OCI-LY7 (cell line): Measurements from ENCODE around the gene ZNF827. TPM values are rescaled to one million over a fixed set of nuclear protein-coding genes. Genes with fewer than 3 reads are reported as not detected.

Experiments
- BruUV-seq: library from RNA; stranded (reverse); fragments of 400-500 nt; replicated peaks from 2 replicates; lab custom pipeline; 2021; lab: Mats Ljungman, UMichigan
- CTCF ChIA-PET: fragments of 300-600 bp; sonication (Branson Sonifier 250); formaldehyde crosslinking; loops from one replicate; lab custom pipeline; 2022; ENCODE audit warnings: antibody characterized with exemption; ENCODE audit not compliant: unreplicated experiment; lab: Charles Lee
- POLR2A ChIA-PET: fragments of 300-600 bp; sonication (Branson Sonifier 250); formaldehyde crosslinking; loops from one replicate; lab custom pipeline; 2022; ENCODE audit warnings: antibody characterized with exemption; lab: Charles Lee
- DNase-seq: peaks from one replicate; pipeline ENCODE4 v3.0.0-alpha.2; 2015; ENCODE audit warnings: low spot score
- H2AFZ ChIP-seq: fragments of 200-600 bp; sonication (generic), shearing (Covaris generic); 2 replicates; pipeline ENCODE4 v1.6.1; 2014; ENCODE audit warnings: mild to moderate bottlenecking, antibody characterized with exemption, low read length, moderate library complexity
- H3K27ac ChIP-seq: fragments of 200-600 bp; sonication (generic); 2 replicates; pipeline ENCODE4 v1.5.1; 2014; ENCODE audit warnings: mixed run types, low read depth, mild to moderate bottlenecking, moderate library complexity, low read length, inconsistent platforms; ENCODE audit not compliant: poor library complexity, severe bottlenecking
- H3K36me3 ChIP-seq: fragments of 200-600 bp; sonication (generic); 2 replicates; pipeline ENCODE4 v1.6.1; 2014; ENCODE audit warnings: mild to moderate bottlenecking, antibody characterized with exemption, low read length, moderate library complexity, mixed read lengths; ENCODE audit not compliant: insufficient read depth
- H3K4me1 ChIP-seq: fragments of 200-600 bp; sonication (generic); 2 replicates; pipeline ENCODE4 v1.5.1; 2014; ENCODE audit warnings: mild to moderate bottlenecking, low read length; ENCODE audit not compliant: insufficient read depth, poor library complexity, severe bottlenecking
- H3K4me2 ChIP-seq: fragments of 200-600 bp; sonication (generic); 2 replicates; pipeline ENCODE4 v1.6.1; 2014; ENCODE audit warnings: mild to moderate bottlenecking, low read length
- H3K4me3 ChIP-seq: fragments of 200-600 bp; sonication (generic); 2 replicates; pipeline ENCODE4 v1.5.1; 2014; ENCODE audit warnings: mild to moderate bottlenecking, low read depth, low read length; ENCODE audit not compliant: poor library complexity, severe bottlenecking
- H3K79me2 ChIP-seq: fragments of 200-600 bp; sonication (generic); 2 replicates; pipeline ENCODE4 v1.6.1; 2016; ENCODE audit warnings: low read depth, mild to moderate bottlenecking, low read length, moderate library complexity, mixed read lengths; ENCODE audit not compliant: insufficient read depth
- H3K9me2 ChIP-seq: fragments of 200-600 bp; sonication (generic); 2 replicates; pipeline ENCODE4 v1.6.1; 2016; ENCODE audit warnings: mild to moderate bottlenecking, low read length, mixed read lengths; ENCODE audit not compliant: insufficient read depth
- H3K9me3 ChIP-seq: fragments of 200-600 bp; sonication (generic); 2 replicates; pipeline ENCODE4 v1.6.1; 2014; ENCODE audit warnings: mild to moderate bottlenecking, mixed run types, low read length, mixed read lengths
- H4K20me1 ChIP-seq: fragments of 200-600 bp; sonication (generic); 2 replicates; pipeline ENCODE4 v1.6.1; 2014; ENCODE audit warnings: mild to moderate bottlenecking, antibody characterized with exemption, low read length, moderate library complexity, mixed read lengths; ENCODE audit not compliant: insufficient read depth
- EZH2phosphoT487 ChIP-seq: fragments of 200-600 bp; sonication (generic); IDR thresholded peaks from 2 replicates; pipeline ENCODE4 v1.6.1; 2018; ENCODE audit warnings: low read depth, borderline replicate concordance, mild to moderate bottlenecking, mixed run types, antibody characterized with exemption, low read length, moderate library complexity, mixed read lengths
- intact Hi-C: fragments of 100-400 bp; cut with micrococcal nuclease; formaldehyde crosslinking; loops from one replicate; pipeline ENCODE4 v1.10.0; 2022; ENCODE audit not compliant: unreplicated experiment
- total RNA-seq, 2 experiments: library from RNA; depleted of rRNA in 1 of 2; stranded (reverse); fragments of >200 nt in 1 of 2; shearing (Covaris generic) in 1 of 2; gene quantifications; 2 replicates each; pipeline ENCODE4 v1.2.3, GENCODE V29; 2014 to 2022
- TF ChIP-seq, protein P1 (sequence below): fragments of 200-600 bp; sonication (generic); conservative IDR thresholded peaks from 2 replicates; pipeline ENCODE4 v1.5.1; 2014; ENCODE audit warnings: mild to moderate bottlenecking, antibody characterized with exemption, low read length, moderate library complexity, mixed read lengths

ZNF827 gene
- total RNA-seq, 2 experiments from 2014 or later: 15.1 to 42.9 TPM

DNA sequence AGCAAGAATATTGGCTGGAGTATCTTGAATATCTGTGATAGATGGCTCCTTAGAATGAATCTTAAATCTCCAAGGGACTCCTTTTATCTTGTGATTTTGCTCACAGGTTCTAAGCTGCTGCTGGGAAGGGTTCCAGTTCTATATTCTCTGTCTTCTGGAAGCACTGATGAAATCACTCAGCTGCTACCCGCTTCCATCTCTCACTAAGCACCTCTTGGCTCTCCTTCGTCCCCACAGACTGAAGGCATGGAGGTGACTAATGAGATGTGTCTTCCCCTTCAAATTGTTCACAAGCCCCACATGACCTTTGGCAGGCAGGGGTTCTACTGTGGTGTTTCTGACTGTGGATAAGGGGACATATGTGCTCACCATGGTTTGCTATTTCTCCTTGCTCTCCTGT is 182.8 kb downstream of the ZNF827 start:
- Histone ChIP-seq H2AFZ (no peak overlapping the region), H4K20me1 (no peaks in the 10 kb centered on the region), H3K4me1 (no peaks in the 10 kb centered on the region), H3K4me2 (no peak overlapping the region), H3K4me3 (no peak overlapping the region), H3K27ac (no peak overlapping the region), H3K79me2 (no peaks in the 10 kb centered on the region), H3K36me3 (peaks cover 26% of the 10 kb centered on the region), H3K9me2 (no peaks in the 10 kb centered on the region), H3K9me3 (no peaks in the 10 kb centered on the region)
- TF ChIP-seq, protein P1, sequence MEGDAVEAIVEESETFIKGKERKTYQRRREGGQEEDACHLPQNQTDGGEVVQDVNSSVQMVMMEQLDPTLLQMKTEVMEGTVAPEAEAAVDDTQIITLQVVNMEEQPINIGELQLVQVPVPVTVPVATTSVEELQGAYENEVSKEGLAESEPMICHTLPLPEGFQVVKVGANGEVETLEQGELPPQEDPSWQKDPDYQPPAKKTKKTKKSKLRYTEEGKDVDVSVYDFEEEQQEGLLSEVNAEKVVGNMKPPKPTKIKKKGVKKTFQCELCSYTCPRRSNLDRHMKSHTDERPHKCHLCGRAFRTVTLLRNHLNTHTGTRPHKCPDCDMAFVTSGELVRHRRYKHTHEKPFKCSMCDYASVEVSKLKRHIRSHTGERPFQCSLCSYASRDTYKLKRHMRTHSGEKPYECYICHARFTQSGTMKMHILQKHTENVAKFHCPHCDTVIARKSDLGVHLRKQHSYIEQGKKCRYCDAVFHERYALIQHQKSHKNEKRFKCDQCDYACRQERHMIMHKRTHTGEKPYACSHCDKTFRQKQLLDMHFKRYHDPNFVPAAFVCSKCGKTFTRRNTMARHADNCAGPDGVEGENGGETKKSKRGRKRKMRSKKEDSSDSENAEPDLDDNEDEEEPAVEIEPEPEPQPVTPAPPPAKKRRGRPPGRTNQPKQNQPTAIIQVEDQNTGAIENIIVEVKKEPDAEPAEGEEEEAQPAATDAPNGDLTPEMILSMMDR: no peak
- no peak for TF ChIP-seq EZH2phosphoT487
- POLR2A ChIA-PET: no interaction called here
- no peak for DNase-seq
- intact Hi-C loops: no loop called here
- CTCF ChIA-PET: interaction anchor here (0.6 kb wide), 1 partner anchor 20 kb away, joined by 3 read pairs; no protein-coding TSS in a partner anchor
- BruUV-seq: no TSS peak

DNA sequence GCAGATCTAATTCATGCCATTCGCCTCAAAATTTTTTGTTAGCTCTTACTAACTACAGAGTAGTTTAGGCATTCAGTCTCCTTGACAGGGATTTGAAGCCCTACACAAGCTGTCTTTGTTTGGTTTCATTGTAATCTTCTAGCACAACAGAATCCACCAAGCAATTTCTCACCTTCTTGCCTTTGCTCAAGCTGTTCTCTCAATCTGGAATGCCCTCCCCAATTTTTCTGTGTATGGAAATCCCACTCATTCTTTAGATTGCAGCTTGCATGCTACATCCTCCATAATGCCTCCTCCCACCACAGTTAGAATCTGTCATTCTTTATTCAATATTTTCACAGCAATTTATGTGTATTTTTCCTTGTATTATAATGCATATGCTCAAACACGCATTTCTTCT is 195.0 kb downstream of the ZNF827 start:
- intact Hi-C loops: no loop called here
- Histone ChIP-seq H3K4me3 (no peak overlapping the region), H3K9me3 (no peaks in the 10 kb centered on the region), H3K27ac (no peak overlapping the region), H3K9me2 (no peaks in the 10 kb centered on the region), H2AFZ (no peak overlapping the region), H3K36me3 (no peaks in the 10 kb centered on the region), H3K4me2 (no peak overlapping the region), H3K4me1 (no peaks in the 10 kb centered on the region), H3K79me2 (no peaks in the 10 kb centered on the region), H4K20me1 (no peaks in the 10 kb centered on the region)
- BruUV-seq: no TSS peak
- CTCF ChIA-PET: no interaction called here
- TF ChIP-seq EZH2phosphoT487: no peak
- TF ChIP-seq, protein P1: no peak
- POLR2A ChIA-PET: interaction anchor here (0.5 to 2.2 kb wide), 4 partner anchors 10 to 1388 kb away, joined by 3 to 5 read pairs (median 4); no protein-coding TSS in a partner anchor
- no peak for DNase-seq

DNA sequence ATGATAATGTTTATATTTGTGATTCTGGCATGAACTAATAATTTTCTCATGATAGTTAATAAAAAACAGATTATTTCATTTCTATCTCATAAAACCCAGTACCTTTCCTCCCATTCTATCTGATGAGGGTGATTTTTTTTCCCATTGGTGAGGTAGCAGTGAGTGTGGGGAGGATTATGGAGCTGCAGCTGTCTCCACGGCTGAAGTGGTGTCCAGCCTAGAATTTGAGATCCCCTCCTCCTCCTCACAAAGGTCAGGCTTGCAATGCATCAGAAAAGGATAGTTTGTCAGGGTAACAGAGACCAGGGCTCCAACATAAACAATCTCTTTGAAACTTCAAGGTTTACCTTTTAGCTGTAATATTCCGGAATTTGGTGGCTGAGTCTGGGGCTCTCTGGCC is 197.8 kb downstream of the ZNF827 start:
- H3K4me1 ChIP-seq: no peaks in the 10 kb centered on the region
- ChIA-PET POLR2A (no interaction called here), CTCF (no interaction called here)
- no peaks in the 10 kb centered on the region for H3K36me3 ChIP-seq
- H4K20me1 ChIP-seq: no peaks in the 10 kb centered on the region
- no peaks in the 10 kb centered on the region for H3K79me2 ChIP-seq
- H3K9me3 ChIP-seq: no peaks in the 10 kb centered on the region
- H3K27ac ChIP-seq: no peak overlapping the region
- TF ChIP-seq, protein P1: no peak
- TF ChIP-seq EZH2phosphoT487: no peak
- intact Hi-C loops: no loop called here
- H2AFZ ChIP-seq: no peak overlapping the region
- DNase-seq: no peak
- BruUV-seq: no TSS peak
- no peak overlapping the region for H3K4me2 ChIP-seq
- H3K4me3 ChIP-seq: no peak overlapping the region
- H3K9me2 ChIP-seq: no peaks in the 10 kb centered on the region
